ENCODE results near the gene NFYC.

NFYC gene

DNA sequence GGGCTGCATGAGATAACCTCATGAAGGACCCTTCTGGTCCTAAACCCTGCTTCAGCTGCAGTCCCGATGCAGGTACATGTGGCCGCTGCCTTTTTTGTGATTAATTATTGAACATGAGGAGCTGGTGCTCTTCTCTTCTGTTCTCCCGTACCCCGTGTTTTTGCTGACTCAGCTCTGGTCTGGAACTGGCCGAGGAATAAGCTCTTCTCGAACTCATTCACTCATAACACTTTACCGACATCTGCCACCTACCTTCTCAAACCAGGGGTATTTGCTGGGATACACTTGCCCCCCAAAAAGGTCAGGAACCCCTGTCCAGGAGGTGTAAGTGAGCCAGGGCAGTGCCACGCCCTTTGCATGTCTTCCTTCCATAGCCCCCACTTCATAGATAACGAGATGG, 123.9 kb downstream of the NFYC start:
- H3K36me3 ChIP-seq (replicated peaks) = no peaks in the 10 kb centered on the region
- in situ Hi-C loops (cut with HindIII; ENCODE audit: low pct_ligation_motif_present, low sequenced_read_pairs) = no loop called here
- DNase-seq = no peak
- no peak overlapping the region for H3K27ac ChIP-seq
- TF ChIP-seq, protein P1, sequence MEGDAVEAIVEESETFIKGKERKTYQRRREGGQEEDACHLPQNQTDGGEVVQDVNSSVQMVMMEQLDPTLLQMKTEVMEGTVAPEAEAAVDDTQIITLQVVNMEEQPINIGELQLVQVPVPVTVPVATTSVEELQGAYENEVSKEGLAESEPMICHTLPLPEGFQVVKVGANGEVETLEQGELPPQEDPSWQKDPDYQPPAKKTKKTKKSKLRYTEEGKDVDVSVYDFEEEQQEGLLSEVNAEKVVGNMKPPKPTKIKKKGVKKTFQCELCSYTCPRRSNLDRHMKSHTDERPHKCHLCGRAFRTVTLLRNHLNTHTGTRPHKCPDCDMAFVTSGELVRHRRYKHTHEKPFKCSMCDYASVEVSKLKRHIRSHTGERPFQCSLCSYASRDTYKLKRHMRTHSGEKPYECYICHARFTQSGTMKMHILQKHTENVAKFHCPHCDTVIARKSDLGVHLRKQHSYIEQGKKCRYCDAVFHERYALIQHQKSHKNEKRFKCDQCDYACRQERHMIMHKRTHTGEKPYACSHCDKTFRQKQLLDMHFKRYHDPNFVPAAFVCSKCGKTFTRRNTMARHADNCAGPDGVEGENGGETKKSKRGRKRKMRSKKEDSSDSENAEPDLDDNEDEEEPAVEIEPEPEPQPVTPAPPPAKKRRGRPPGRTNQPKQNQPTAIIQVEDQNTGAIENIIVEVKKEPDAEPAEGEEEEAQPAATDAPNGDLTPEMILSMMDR (IDR thresholded peaks at IDR 0.05; ENCODE audit: low read depth, low read length, missing control alignments) = no peak
- peaks cover 4% of the 10 kb centered on the region for H3K27me3 ChIP-seq (replicated peaks)
- H3K4me3 ChIP-seq (ENCODE audit: low read depth, low read length) = no peak overlapping the region

DNA sequence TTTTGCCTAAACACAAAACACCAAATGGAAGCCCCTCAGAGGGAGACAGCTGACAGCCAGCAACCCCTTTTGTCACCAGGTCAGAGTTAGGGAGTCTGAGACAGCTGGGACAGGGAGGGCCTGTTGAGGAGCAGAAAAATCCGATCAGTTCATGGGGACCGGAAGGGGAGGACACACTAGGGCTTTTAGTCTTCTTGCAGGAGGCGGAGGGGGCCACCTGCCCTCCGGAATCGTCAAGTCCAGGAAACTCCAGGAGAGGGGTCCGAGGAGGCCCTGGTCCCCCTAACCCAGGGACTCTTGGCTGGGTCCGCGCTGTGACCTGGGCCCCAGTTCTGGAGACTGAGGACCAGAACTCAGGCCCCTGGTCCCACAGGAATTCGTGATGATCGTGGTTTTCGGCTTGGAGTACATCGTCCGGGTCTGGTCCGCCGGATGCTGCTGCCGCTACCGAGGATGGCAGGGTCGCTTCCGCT, 126.3 kb downstream of the NFYC start:
- TF ChIP-seq, protein P1 (IDR thresholded peaks at IDR 0.05; ENCODE audit: low read depth, low read length, missing control alignments) = no peak
- H3K4me3 ChIP-seq (ENCODE audit: low read depth, low read length) = peak overlapping the region; percentile 52
- DNase-seq = no peak
- peaks cover 4% of the 10 kb centered on the region for H3K27me3 ChIP-seq (replicated peaks)
- no peak overlapping the region for H3K27ac ChIP-seq
- in situ Hi-C loops (cut with HindIII; ENCODE audit: low pct_ligation_motif_present, low sequenced_read_pairs) = no loop called here
- no peaks in the 10 kb centered on the region for H3K36me3 ChIP-seq (replicated peaks)

DNA sequence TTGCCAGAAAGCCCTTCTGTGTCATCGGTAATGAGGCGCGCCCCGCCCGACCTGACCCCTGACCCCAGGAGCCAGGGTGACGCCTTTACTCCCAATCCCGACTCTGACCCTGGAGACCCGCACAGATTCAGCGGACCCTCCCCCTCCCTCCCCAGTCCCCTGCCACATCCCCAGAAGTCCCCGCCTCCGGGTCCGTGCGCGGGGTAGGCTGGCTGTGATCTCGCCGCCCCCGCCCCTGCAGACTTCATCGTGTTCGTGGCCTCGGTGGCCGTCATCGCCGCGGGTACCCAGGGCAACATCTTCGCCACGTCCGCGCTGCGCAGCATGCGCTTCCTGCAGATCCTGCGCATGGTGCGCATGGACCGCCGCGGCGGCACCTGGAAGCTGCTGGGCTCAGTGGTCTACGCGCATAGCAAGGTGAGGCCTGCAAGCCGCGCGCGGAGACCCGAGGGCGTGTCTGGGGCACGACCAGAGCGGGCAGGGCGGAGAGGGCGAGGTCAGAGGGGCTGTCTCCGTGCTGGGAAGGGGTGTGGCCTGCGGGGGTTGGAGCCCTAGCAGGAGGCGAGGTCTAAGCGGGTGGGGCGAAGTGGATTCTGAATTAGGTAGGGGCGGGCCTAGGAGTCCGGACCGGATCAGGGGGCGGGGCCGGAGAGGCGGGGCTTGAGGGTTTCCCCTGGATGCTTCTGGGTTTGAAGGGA, 126.9 kb downstream of the NFYC start:
- TF ChIP-seq, protein P1 (IDR thresholded peaks at IDR 0.05; ENCODE audit: low read depth, low read length, missing control alignments) = no peak
- peaks cover 4% of the 10 kb centered on the region for H3K27me3 ChIP-seq (replicated peaks)
- peak overlapping the region; percentile 52 for H3K4me3 ChIP-seq (ENCODE audit: low read depth, low read length)
- DNase-seq = no peak
- in situ Hi-C loops (cut with HindIII; ENCODE audit: low pct_ligation_motif_present, low sequenced_read_pairs) = no loop called here
- no peak overlapping the region for H3K27ac ChIP-seq
- H3K36me3 ChIP-seq (replicated peaks) = no peaks in the 10 kb centered on the region

DNA sequence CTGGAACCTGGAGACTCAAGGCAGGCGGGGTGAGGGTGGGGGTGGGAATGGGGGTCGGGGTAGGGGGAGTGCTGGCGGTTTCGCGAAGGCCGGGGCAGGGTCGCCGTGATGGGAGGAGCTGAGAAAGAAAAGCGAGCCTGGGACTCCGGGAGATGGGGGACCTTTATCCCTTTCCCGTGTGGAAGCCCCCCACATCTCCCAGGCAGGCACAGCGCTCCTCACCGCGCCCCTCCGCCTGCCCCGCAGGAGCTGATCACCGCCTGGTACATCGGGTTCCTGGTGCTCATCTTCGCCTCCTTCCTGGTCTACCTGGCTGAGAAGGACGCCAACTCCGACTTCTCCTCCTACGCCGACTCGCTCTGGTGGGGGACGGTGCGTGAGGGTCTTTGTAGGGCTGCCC, 127.6 kb downstream of the NFYC start:
- Histone ChIP-seq H3K27me3 (replicated peaks) (peaks cover 4% of the 10 kb centered on the region), H3K36me3 (replicated peaks) (no peaks in the 10 kb centered on the region), H3K27ac (no peak overlapping the region), H3K4me3 (ENCODE audit: low read depth, low read length) (peak overlapping the region; percentile 52)
- TF ChIP-seq, protein P1 (IDR thresholded peaks at IDR 0.05; ENCODE audit: low read depth, low read length, missing control alignments) = no peak
- no peak for DNase-seq
- in situ Hi-C loops (cut with HindIII; ENCODE audit: low pct_ligation_motif_present, low sequenced_read_pairs) = no loop called here

DNA sequence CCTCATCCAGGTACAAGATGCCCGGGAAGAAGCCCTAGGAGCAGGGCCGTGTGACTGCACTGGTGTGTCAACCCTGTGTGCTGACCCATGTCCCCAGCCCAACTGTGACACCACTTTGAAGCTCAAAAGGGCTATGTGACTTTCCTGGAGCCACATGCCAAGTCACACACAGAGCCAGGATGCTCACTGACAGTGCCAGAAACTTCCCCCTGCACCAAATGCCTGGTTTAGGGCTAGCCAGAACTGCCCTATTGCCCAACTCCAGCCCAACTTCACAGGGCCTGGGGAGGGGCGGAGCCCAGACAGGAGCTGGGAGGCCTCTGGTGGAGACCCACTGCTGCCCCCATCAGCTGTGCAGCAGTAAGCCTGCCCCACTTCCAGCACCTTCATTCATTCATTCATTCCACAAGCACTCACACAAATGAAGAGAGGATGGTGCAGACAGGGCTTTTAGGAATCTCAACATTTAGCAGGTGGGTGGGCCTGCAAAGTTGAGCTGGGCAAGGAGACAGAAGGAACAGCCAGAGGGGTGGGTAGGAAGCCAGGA, 128.8 kb downstream of the NFYC start:
- H3K27me3 ChIP-seq (replicated peaks) = peaks cover 4% of the 10 kb centered on the region
- H3K27ac ChIP-seq = no peak overlapping the region
- TF ChIP-seq, protein P1 (IDR thresholded peaks at IDR 0.05; ENCODE audit: low read depth, low read length, missing control alignments) = no peak
- in situ Hi-C loops (cut with HindIII; ENCODE audit: low pct_ligation_motif_present, low sequenced_read_pairs) = no loop called here
- no peaks in the 10 kb centered on the region for H3K36me3 ChIP-seq (replicated peaks)
- no peak overlapping the region for H3K4me3 ChIP-seq (ENCODE audit: low read depth, low read length)
- DNase-seq = no peak

Measured in brain microvascular endothelial cell (primary cell).